Activated CD8-positive, alpha-beta T cell treated with anti-CD3 and anti-CD28 coated beads for 36 hours (primary cell): ENCODE results near the gene BPIFB2. TPM values are rescaled to one million over a fixed set of nuclear protein-coding genes. Genes with fewer than 3 reads are reported as not detected.

Source experiments
- ATAC-seq: fragments of 200-7000 bp; cut with Tn5 transposase; one replicate; pipeline ENCODE4 v1.10.0; 2021; ENCODE audit warnings: mild to moderate bottlenecking, moderate library complexity
- CTCF ChIA-PET: fragments of 350-600 bp; sonication (Branson Sonifier 250); formaldehyde crosslinking; loops from one replicate; lab custom pipeline; 2021; ENCODE audit warnings: antibody characterized with exemption; lab: Charles Lee
- POLR2A ChIA-PET: fragments of 350-600 bp; sonication (Branson Sonifier 250); formaldehyde crosslinking; loops from one replicate; lab custom pipeline; 2021; ENCODE audit warnings: antibody characterized with exemption; lab: Charles Lee
- DNase-seq: peaks from one replicate; pipeline ENCODE4 v3.0.0-alpha.2; 2020
- H3K27ac Mint-ChIP-seq: one replicate; pipeline ENCODE4 v1.8.0; 2021; ENCODE audit warnings: mild to moderate bottlenecking, mixed read lengths
- H3K27me3 Mint-ChIP-seq: one replicate; pipeline ENCODE4 v1.8.0; 2021; ENCODE audit warnings: mixed read lengths
- H3K36me3 Mint-ChIP-seq: one replicate; pipeline ENCODE4 v1.8.0; 2021; ENCODE audit warnings: low read depth, mixed read lengths
- H3K4me1 Mint-ChIP-seq: one replicate; pipeline ENCODE4 v1.8.0; 2021; ENCODE audit warnings: low read depth, mixed read lengths
- H3K4me3 Mint-ChIP-seq: one replicate; pipeline ENCODE4 v1.8.0; 2021; ENCODE audit warnings: mild to moderate bottlenecking, moderate library complexity, mixed read lengths
- H3K9me3 Mint-ChIP-seq: one replicate; pipeline ENCODE4 v1.8.0; 2021; ENCODE audit warnings: mixed read lengths
- intact Hi-C: fragments of 100-400 bp; cut with micrococcal nuclease; formaldehyde crosslinking; loops from one replicate; pipeline ENCODE4 v1.10.0; 2022
- total RNA-seq, 2 experiments: library from RNA; stranded (reverse); gene quantifications; one replicate each; pipeline ENCODE4 v1.2.3, GENCODE V29; 2021
- TF ChIP-seq, protein P1 (sequence below): fragments of 200-600 bp; IDR thresholded peaks from one replicate; pipeline ENCODE4 v1.8.0; 2022; ENCODE audit warnings: antibody characterized with exemption, mild to moderate bottlenecking

Gene BPIFB2
- total RNA-seq, 2 experiments from 2014 or later = not detected

DNA sequence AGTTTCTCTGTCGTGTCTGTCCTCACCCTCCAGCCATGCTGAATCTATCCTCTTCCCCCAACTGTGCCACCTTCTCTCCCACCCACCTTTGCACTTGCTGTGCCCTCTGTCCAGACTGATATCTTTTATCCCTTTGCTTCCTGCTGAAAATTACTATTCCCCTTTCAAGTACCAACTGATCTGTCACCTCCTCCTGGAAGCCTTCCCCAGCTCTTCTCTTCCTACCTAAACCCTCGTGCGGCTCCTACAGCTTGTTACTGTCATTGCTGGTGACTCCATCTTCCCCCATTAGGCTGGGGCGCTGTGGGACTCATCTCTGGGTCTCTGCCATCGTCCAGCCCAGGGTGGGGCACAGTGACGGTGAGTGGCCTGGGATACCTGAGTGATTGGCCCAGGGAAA, 25.1 kb downstream of the BPIFB2 start:
- intact Hi-C loops = no loop called here
- no peak for DNase-seq
- TF ChIP-seq, protein P1, sequence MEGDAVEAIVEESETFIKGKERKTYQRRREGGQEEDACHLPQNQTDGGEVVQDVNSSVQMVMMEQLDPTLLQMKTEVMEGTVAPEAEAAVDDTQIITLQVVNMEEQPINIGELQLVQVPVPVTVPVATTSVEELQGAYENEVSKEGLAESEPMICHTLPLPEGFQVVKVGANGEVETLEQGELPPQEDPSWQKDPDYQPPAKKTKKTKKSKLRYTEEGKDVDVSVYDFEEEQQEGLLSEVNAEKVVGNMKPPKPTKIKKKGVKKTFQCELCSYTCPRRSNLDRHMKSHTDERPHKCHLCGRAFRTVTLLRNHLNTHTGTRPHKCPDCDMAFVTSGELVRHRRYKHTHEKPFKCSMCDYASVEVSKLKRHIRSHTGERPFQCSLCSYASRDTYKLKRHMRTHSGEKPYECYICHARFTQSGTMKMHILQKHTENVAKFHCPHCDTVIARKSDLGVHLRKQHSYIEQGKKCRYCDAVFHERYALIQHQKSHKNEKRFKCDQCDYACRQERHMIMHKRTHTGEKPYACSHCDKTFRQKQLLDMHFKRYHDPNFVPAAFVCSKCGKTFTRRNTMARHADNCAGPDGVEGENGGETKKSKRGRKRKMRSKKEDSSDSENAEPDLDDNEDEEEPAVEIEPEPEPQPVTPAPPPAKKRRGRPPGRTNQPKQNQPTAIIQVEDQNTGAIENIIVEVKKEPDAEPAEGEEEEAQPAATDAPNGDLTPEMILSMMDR = no peak
- no peak overlapping the region for H3K4me3 Mint-ChIP-seq
- ChIA-PET CTCF (no interaction called here), POLR2A (no interaction called here)
- peaks cover 5% of the 10 kb centered on the region for H3K9me3 Mint-ChIP-seq
- H3K27me3 Mint-ChIP-seq = no peaks in the 10 kb centered on the region
- no peak for ATAC-seq
- H3K27ac Mint-ChIP-seq = no peak overlapping the region
- no peaks in the 10 kb centered on the region for H3K4me1 Mint-ChIP-seq
- H3K36me3 Mint-ChIP-seq = no peaks in the 10 kb centered on the region

DNA sequence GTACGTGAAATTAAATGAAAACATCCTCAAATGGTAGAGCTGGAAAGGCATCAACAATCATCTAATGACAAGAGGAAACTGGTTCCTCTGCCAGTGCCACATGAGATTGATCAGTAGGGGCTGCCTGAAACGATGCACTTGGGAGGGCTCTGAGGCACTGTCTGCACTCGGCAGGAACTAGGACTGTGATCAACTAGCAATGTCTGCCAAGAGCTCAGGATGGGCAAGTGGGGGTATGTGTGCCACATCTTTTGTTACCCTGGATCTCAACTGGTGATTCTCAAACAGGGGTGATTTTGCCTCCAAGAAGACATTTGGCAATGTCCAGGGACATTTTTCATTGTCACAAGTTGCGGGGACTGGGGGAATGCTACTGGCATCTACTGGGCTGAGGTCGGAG, 25.9 kb downstream of the BPIFB2 start:
- no peaks in the 10 kb centered on the region for H3K4me1 Mint-ChIP-seq
- POLR2A ChIA-PET = interaction anchor here (0.8 kb wide), 1 partner anchor 11 kb away, joined by 3 read pairs; no protein-coding TSS in a partner anchor
- H3K4me3 Mint-ChIP-seq = no peak overlapping the region
- TF ChIP-seq, protein P1 = no peak
- H3K36me3 Mint-ChIP-seq = no peaks in the 10 kb centered on the region
- no peaks in the 10 kb centered on the region for H3K27me3 Mint-ChIP-seq
- DNase-seq (no peak), ATAC-seq (no peak)
- H3K9me3 Mint-ChIP-seq = peaks cover 5% of the 10 kb centered on the region
- H3K27ac Mint-ChIP-seq = no peak overlapping the region
- CTCF ChIA-PET = no interaction called here
- intact Hi-C loops = no loop called here

DNA sequence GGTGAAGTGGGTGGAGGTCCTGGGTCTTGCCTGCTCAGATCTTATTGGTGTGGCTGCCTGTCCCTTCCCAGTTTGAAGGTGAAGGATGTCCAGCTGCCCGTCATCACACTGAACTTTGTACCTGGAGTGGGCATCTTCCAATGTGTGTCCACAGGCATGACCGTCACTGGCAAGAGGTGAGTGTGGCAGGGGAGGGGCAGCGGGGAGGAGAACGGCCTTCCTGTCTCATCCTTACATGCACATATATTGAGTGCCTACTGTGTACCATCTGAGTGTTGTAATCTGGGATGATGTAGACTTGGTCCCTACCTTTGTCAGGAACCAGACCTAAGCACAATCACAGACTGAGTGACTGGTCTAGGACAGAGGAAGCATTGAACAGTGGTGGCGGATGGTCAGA, 26.6 kb downstream of the BPIFB2 start:
- no peak for ATAC-seq
- Mint-ChIP-seq H3K9me3 (peaks cover 5% of the 10 kb centered on the region), H3K36me3 (no peaks in the 10 kb centered on the region), H3K4me1 (no peaks in the 10 kb centered on the region), H3K27ac (no peak overlapping the region), H3K27me3 (no peaks in the 10 kb centered on the region), H3K4me3 (no peak overlapping the region)
- DNase-seq = no peak
- POLR2A ChIA-PET = no interaction called here
- intact Hi-C loops = no loop called here
- CTCF ChIA-PET = no interaction called here
- TF ChIP-seq, protein P1 = no peak

DNA sequence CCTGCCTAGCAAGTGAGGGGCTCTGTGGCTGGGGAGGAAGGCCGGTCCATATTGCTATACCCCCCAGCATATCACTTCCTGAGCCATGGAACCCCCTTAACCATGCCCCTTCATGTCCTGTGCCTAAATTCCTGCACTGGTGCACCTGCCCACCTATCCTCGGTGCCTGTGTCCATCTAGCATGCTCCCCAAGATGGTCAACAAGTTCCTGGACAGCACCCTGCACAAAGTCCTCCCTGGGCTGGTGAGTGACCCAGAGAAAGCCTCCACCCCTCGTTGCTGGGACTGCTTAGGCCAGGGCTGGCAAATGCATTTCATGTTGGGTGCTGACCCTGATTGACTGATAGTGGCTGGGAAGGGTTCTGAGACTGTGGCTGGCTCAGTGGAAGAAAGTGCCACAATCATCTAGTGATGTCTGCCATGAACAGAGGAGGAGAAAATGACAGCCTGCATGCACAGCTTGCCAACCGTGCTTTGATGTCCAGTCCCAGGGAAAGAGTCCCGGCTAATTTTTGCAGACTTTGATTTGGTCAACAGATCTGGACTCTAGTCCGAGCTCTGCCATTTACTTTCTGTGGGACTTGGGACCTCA, 27.5 kb downstream of the BPIFB2 start:
- ChIA-PET POLR2A (no interaction called here), CTCF (no interaction called here)
- intact Hi-C loops = no loop called here
- DNase-seq (no peak), ATAC-seq (no peak)
- TF ChIP-seq, protein P1 = no peak
- Mint-ChIP-seq H3K4me1 (no peaks in the 10 kb centered on the region), H3K36me3 (no peaks in the 10 kb centered on the region), H3K4me3 (no peak overlapping the region), H3K27me3 (no peaks in the 10 kb centered on the region), H3K9me3 (peaks cover 5% of the 10 kb centered on the region), H3K27ac (no peak overlapping the region)

DNA sequence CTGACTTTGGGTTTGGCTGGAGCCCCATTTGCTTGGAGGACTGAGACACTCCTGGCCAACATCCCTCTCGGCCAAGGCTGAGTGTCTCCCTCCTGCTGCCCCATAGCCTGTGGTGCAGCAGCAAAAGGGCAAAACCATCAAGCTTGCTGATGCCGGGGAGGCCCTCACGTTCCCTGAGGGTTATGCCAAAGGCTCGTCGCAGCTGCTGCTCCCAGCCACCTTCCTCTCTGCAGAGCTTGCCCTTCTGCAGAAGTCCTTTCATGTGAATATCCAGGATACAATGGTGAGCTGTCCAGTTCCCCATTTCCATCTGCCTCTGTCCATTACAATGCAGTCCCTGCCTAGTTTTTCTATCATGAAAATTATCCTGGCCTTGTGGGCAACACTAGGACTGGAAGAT, 30.0 kb downstream of the BPIFB2 start:
- TF ChIP-seq, protein P1 = no peak
- Mint-ChIP-seq H3K4me1 (no peaks in the 10 kb centered on the region), H3K9me3 (peaks cover 5% of the 10 kb centered on the region), H3K27ac (no peak overlapping the region), H3K36me3 (no peaks in the 10 kb centered on the region), H3K27me3 (no peaks in the 10 kb centered on the region), H3K4me3 (no peak overlapping the region)
- ChIA-PET POLR2A (no interaction called here), CTCF (interaction anchor here (0.6 kb wide), 1 partner anchor 15 kb away, joined by 3 read pairs; no protein-coding TSS in a partner anchor)
- ATAC-seq (no peak), DNase-seq (no peak)
- intact Hi-C loops = no loop called here
